T-helper 17 cell (primary cell): ENCODE data around the gene AFF1. TPM values are rescaled to one million over a fixed set of nuclear protein-coding genes. Genes with fewer than 3 reads are reported as not detected.
A peak's percentile ranks its signal among the peaks of the same experiment; 100 is the strongest.
"Not testable (repeated sequence)": the region's sequence is repeated elsewhere in the genome, so short reads cannot be mapped to it uniquely, and the experiment has no call there.

Experiments
- ATAC-seq: fragments of 150-1000 bp; cut with Tn5 transposase; 2 replicates; pipeline ENCODE4 v1.10.0; 2021; ENCODE audit warnings: mild to moderate bottlenecking, moderate library complexity
- DNase-seq, 3 donors: peaks; one replicate each; pipeline versions ENCODE4 v3.0.0 to v3.0.0-alpha.2; 2020 to 2021
- H3K9me3 ChIP-seq: one replicate; pipeline ENCODE4 v1.7.0; 2013; ENCODE audit warnings: low read length, mild to moderate bottlenecking; ENCODE audit not compliant: control insufficient read depth, poor library complexity, severe bottlenecking
- H3K27ac Mint-ChIP-seq: one replicate; pipeline ENCODE4 v1.8.0; 2022; ENCODE audit warnings: mild to moderate bottlenecking, moderate library complexity, mixed read lengths
- H3K27me3 Mint-ChIP-seq: one replicate; pipeline ENCODE4 v1.8.0; 2022; ENCODE audit warnings: mixed read lengths
- H3K36me3 Mint-ChIP-seq: one replicate; pipeline ENCODE4 v1.8.0; 2022; ENCODE audit warnings: low read depth, mixed read lengths
- H3K4me1 Mint-ChIP-seq: one replicate; pipeline ENCODE4 v1.8.0; 2022; ENCODE audit warnings: mild to moderate bottlenecking, mixed read lengths
- H3K4me3 Mint-ChIP-seq: one replicate; pipeline ENCODE4 v1.8.0; 2022; ENCODE audit warnings: mild to moderate bottlenecking, moderate library complexity, mixed read lengths
- total RNA-seq, 4 donors: library from RNA in 2 of 4; stranded (reverse) in 2 of 4; gene quantifications; one replicate each; pipeline ENCODE4 v1.2.3 and lab custom pipeline; 2022 to 2026

The AFF1 gene
- total RNA-seq, 2 donors from 2014 or later, result 105 to 121 TPM

- Mint-ChIP-seq H3K36me3 (peaks cover 10% of the 10 kb centered on the region), H3K4me1 (peaks cover 9% of the 10 kb centered on the region), H3K27ac (no peak overlapping the region), H3K27me3 (no peaks in the 10 kb centered on the region), H3K4me3 (no peak overlapping the region)
- no peak for DNase-seq
- H3K9me3 ChIP-seq, result no peaks in the 10 kb centered on the region
- no peak for ATAC-seq
Observed at GRCh38 chr4:87134122-87134521, 199.3 kb downstream of the AFF1 start.

- Mint-ChIP-seq H3K36me3 (peaks cover 4% of the 10 kb centered on the region), H3K27ac (no peak overlapping the region), H3K4me1 (peaks cover 4% of the 10 kb centered on the region), H3K4me3 (no peak overlapping the region), H3K27me3 (no peaks in the 10 kb centered on the region)
- no peaks in the 10 kb centered on the region for H3K9me3 ChIP-seq
- no peak for DNase-seq
- ATAC-seq, result no peak
Observed at GRCh38 chr4:87141428-87141827, 206.6 kb downstream of the AFF1 start.

- no peaks in the 10 kb centered on the region for H3K9me3 ChIP-seq
- peak; percentile 18 for ATAC-seq
- H3K27ac Mint-ChIP-seq, result no peak overlapping the region
Observed at GRCh38 chr4:87144356-87144755, 209.5 kb downstream of the AFF1 start.

GRCh38 chr4:87145934-87146333, 211.1 kb downstream of the AFF1 start:
- DNase-seq, H3K4me3 Mint-ChIP-seq, H3K9me3 ChIP-seq, H3K36me3 Mint-ChIP-seq, H3K4me1 Mint-ChIP-seq, H3K27ac Mint-ChIP-seq, H3K27me3 Mint-ChIP-seq, ATAC-seq: not testable (repeated sequence)

More at GRCh38 chr4:87144356-87144755, 209.5 kb downstream of the AFF1 start:
- Mint-ChIP-seq H3K4me3 (no peak overlapping the region), H3K27me3 (no peaks in the 10 kb centered on the region), H3K4me1 (peaks cover 2% of the 10 kb centered on the region), H3K36me3 (peaks cover 4% of the 10 kb centered on the region)
- no peak for DNase-seq

GRCh38 chr4:87147116-87147515, 212.3 kb downstream of the AFF1 start:
- H3K27me3 Mint-ChIP-seq, result no peaks in the 10 kb centered on the region
- H3K4me3 Mint-ChIP-seq, result no peak overlapping the region
- H3K4me1 Mint-ChIP-seq, result peaks cover 4% of the 10 kb centered on the region
- H3K27ac Mint-ChIP-seq, result peak overlapping the region; percentile 41
- DNase-seq (no peak), ATAC-seq (no peak)
- no peaks in the 10 kb centered on the region for H3K9me3 ChIP-seq
- peaks cover 2% of the 10 kb centered on the region for H3K36me3 Mint-ChIP-seq

GRCh38 chr4:87150498-87151261, 215.9 kb downstream of the AFF1 start:
- Mint-ChIP-seq H3K4me3 (no peak overlapping the region), H3K27ac (peak overlapping the region; percentile 11), H3K4me1 (peaks cover 4% of the 10 kb centered on the region), H3K36me3 (no peaks in the 10 kb centered on the region), H3K27me3 (no peaks in the 10 kb centered on the region)
- ATAC-seq (peak; percentile 84), DNase-seq (peak in 1 of 3 donors; percentile 46)
- H3K9me3 ChIP-seq, result no peaks in the 10 kb centered on the region

- no peak for DNase-seq
- ATAC-seq, result no peak
- no peak overlapping the region for H3K4me3 Mint-ChIP-seq
- H3K27me3 Mint-ChIP-seq, result no peaks in the 10 kb centered on the region
- no peaks in the 10 kb centered on the region for H3K9me3 ChIP-seq
- H3K36me3 Mint-ChIP-seq, result no peaks in the 10 kb centered on the region
- H3K27ac Mint-ChIP-seq, result peak overlapping the region; percentile 11
- peaks cover 3% of the 10 kb centered on the region for H3K4me1 Mint-ChIP-seq
Observed at GRCh38 chr4:87151730-87152129, 216.9 kb downstream of the AFF1 start.

- Mint-ChIP-seq H3K4me3 (no peak overlapping the region), H3K36me3 (no peaks in the 10 kb centered on the region), H3K27me3 (no peaks in the 10 kb centered on the region), H3K4me1 (peaks cover 3% of the 10 kb centered on the region), H3K27ac (no peak overlapping the region)
- no peak for DNase-seq
- no peaks in the 10 kb centered on the region for H3K9me3 ChIP-seq
- ATAC-seq, result no peak
Observed at GRCh38 chr4:87152310-87153041, 217.7 kb downstream of the AFF1 start.

GRCh38 chr4:87153078-87153870, 218.5 kb downstream of the AFF1 start:
- DNase-seq (no peak), ATAC-seq (no peak)
- Mint-ChIP-seq H3K4me1 (peaks cover 3% of the 10 kb centered on the region), H3K4me3 (no peak overlapping the region), H3K27ac (no peak overlapping the region), H3K27me3 (no peaks in the 10 kb centered on the region), H3K36me3 (no peaks in the 10 kb centered on the region)
- H3K9me3 ChIP-seq, result no peaks in the 10 kb centered on the region

GRCh38 chr4:87165892-87166291, 231.1 kb downstream of the AFF1 start:
- DNase-seq (no peak), ATAC-seq (no peak)
- H3K9me3 ChIP-seq, result peaks cover 4% of the 10 kb centered on the region
- Mint-ChIP-seq H3K36me3 (peaks cover 2% of the 10 kb centered on the region), H3K4me3 (no peak overlapping the region), H3K4me1 (peaks cover 3% of the 10 kb centered on the region), H3K27me3 (no peaks in the 10 kb centered on the region), H3K27ac (peak overlapping the region; percentile 45)

- H3K4me1 Mint-ChIP-seq, result peaks cover 3% of the 10 kb centered on the region
- peaks cover 4% of the 10 kb centered on the region for H3K9me3 ChIP-seq
- H3K36me3 Mint-ChIP-seq, result peaks cover 2% of the 10 kb centered on the region
- ATAC-seq, result no peak
- peak overlapping the region; percentile 45 for H3K27ac Mint-ChIP-seq
- no peak overlapping the region for H3K4me3 Mint-ChIP-seq
- no peaks in the 10 kb centered on the region for H3K27me3 Mint-ChIP-seq
- DNase-seq, result no peak
Observed at GRCh38 chr4:87166296-87166854, 231.6 kb downstream of the AFF1 start.

GRCh38 chr4:87171944-87172343, 237.1 kb downstream of the AFF1 start:
- no peak for DNase-seq
- Mint-ChIP-seq H3K27ac (no peak overlapping the region), H3K27me3 (no peaks in the 10 kb centered on the region), H3K4me1 (no peaks in the 10 kb centered on the region), H3K4me3 (no peak overlapping the region), H3K36me3 (peaks cover 8% of the 10 kb centered on the region)
- ATAC-seq, result no peak
- peaks cover 4% of the 10 kb centered on the region for H3K9me3 ChIP-seq

- no peaks in the 10 kb centered on the region for H3K9me3 ChIP-seq
- Mint-ChIP-seq H3K36me3 (peaks cover 8% of the 10 kb centered on the region), H3K27ac (no peak overlapping the region), H3K4me3 (no peak overlapping the region), H3K27me3 (no peaks in the 10 kb centered on the region), H3K4me1 (no peaks in the 10 kb centered on the region)
- no peak for ATAC-seq
- no peak for DNase-seq
Observed at GRCh38 chr4:87174672-87175071, 239.9 kb downstream of the AFF1 start.
